Right forelimb (tissue), 1 donor: ENCODE measurements around the gene MAP10.
"Not testable (repeated sequence)": the region's sequence is repeated elsewhere in the genome, so short reads cannot be mapped to it uniquely, and the experiment has no call there.

Source experiments
- DNase-seq: peaks from one replicate; pipeline ENCODE4 v3.0.0-alpha.2; 2018

Gene MAP10, protein sequence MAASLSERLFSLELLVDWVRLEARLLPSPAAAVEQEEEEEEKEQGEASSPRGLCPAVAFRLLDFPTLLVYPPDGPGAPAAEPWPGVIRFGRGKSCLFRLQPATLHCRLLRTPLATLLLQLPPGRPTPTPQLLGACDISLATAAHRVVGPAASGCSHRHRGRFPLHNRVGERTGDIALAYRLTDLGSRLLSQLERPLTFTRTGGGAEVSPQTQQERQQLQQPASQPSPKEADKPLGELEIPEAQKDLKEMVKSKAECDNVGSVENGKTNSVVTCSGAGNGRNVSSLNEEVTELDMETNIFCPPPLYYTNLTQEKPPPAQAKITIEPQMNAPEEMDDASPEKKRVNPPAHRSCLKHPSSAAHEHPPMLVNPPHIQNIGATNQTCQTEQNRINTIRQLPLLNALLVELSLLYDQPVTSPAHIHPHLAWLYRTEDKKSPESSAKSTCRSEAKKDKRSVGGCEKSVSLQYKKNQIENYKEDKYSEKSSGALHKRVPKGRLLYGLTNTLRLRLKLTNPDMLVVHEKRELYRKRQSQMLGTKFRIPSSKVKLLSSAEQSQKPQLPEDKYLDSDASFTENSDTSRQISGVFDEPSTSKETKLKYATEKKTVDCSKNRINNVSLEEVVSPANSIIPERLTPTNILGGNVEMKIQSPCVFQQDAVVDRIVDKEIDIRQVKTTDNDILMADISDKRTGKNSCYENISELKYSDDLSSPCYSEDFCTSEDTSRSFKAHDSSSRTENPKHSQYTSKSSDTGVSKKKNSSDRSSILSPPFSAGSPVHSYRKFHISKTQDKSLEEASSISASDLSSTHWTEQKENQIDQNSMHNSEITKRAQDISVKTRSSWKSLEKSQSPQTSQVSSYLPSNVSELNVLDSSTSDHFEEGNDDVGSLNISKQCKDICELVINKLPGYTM

DNA sequence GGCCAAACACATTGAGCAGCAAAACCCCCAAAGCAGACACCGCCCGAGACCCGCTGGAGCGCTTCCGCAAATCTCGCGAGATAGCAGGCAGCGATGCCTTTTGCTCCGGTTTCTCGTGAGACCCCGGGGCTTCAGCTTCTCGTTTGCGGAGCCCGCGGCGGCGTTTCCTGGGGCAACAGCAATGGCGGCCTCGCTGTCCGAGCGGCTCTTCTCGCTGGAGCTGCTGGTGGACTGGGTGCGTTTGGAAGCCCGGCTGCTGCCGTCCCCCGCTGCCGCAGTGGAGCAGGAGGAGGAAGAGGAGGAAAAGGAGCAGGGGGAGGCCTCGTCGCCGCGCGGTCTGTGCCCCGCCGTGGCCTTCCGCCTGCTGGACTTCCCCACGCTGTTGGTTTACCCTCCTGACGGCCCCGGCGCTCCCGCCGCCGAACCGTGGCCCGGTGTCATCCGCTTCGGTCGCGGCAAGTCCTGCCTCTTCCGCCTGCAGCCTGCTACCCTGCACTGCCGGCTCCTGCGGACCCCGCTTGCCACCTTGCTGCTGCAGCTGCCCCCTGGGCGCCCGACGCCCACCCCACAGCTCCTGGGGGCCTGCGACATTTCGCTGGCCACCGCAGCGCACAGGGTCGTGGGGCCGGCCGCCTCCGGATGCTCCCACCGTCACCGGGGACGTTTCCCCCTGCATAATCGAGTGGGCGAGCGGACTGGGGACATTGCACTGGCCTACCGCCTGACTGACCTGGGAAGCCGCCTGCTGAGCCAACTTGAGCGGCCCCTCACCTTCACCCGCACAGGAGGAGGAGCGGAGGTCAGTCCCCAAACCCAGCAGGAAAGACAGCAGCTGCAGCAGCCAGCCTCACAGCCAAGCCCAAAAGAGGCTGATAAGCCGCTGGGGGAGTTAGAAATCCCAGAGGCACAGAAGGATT is at the start of gene MAP10:
TSS of gene MAP10 (plus strand) at position 148 of the 917 bp plus-strand sequence. CDS start at position 182, 34 bp downstream.
- peak; percentile 80 for DNase-seq

DNA sequence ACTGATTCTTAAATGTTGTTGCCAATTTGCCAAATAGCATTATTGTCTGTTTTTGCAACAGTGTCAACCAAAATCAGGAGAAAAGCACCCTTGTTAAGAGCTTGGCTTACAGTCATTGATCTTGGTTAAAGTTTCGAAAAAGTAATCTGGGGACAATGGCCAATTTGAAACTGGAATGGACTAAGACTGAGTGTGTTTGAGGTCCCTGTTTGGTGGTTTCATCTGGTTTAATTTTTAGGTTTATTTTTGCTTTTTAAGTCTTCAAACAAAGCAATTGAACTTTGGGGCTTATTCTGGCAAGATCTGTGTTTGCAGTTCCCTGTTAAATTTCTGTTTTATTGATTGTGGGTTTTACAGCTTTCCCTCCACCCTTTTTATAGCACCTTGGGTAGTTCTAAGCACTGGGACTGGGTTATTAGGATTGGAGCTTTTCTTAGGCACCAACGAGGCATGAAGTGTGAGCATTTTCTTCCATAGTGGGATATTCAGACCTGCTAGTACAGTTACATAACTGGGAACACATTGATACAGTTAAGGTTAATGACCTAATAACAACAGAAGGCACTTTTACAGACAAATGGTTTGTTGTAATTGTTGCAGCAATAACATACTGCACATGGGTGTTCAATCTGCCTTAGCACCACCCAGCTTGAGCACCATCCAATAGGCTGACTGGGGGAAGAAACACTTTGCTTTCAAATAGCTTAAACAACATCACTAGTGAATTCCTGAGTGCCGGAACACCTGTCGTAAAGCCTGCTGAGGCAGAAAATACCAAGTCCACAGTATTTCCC is 40.6 kb upstream of the MAP10 start:
- DNase-seq = no peak

DNA sequence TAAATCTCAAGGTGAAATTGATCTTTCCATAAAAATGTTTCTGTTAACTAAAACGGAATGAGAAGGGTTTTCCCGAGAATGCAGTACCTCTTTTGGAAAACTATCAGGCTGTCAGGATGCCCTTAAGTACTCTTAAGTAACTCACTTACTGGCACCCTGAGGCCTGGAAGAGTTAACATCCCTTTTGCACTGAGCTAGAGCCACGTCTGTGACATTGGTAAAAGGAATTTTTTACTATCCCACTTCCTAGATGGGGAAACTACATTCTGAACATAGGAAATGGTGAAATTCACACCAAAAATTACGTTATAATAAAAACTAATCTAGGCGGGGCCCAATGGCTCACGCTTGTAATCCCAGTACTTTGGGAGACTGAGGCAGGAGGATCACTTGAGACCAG is 39.7 kb upstream of the MAP10 start:
- no peak for DNase-seq

DNA sequence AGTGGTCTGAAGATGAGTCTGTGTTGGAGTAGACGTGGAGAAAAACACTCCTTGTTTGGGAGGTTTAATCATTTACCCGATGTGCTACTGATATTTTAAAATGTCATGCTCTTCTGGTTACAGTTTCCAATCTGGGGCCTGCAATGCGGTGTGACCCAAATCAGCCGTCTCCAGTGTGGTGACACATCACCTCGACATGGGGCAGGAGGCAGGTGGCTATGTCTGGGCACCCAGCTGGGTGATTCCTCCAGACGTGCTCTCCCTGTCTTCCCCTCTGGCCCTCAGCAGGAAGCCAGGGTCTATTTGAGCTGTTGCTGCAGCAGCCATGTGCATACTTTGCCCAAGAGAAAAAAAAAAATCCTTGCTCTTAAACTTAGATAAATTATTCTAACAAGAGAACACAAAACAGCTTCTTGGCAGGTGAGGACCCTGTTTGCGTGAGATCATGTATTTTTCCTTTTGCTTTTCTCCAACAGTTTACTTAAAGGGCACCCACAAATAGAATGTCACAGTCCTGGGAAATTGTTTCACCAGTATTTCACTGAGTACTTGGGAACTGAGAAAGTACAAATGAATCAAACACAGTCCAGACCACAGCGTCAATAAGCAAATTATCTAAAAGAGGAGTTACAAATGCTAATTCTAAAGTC is 38.9 kb upstream of the MAP10 start:
- DNase-seq = no peak

DNA sequence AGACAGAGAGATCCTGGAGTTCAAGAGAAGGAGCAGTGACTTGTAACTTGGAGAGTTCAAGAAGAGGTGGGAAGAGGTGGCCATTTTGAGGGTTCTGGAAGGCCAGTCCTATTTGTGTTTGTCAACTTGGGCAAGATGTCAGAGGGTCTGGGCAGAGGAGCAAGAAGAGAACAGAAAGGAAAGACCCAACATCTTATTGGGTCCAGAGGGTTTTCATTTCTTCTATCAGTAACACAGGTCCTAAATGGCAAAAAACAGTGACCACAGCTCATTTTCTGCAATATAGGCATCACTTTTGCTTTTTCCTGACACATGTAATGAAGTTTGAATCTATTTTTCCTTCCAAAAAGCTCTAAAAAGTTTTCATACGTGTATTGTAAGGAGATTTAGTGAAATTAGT is 38.3 kb upstream of the MAP10 start:
- DNase-seq = no peak

DNA sequence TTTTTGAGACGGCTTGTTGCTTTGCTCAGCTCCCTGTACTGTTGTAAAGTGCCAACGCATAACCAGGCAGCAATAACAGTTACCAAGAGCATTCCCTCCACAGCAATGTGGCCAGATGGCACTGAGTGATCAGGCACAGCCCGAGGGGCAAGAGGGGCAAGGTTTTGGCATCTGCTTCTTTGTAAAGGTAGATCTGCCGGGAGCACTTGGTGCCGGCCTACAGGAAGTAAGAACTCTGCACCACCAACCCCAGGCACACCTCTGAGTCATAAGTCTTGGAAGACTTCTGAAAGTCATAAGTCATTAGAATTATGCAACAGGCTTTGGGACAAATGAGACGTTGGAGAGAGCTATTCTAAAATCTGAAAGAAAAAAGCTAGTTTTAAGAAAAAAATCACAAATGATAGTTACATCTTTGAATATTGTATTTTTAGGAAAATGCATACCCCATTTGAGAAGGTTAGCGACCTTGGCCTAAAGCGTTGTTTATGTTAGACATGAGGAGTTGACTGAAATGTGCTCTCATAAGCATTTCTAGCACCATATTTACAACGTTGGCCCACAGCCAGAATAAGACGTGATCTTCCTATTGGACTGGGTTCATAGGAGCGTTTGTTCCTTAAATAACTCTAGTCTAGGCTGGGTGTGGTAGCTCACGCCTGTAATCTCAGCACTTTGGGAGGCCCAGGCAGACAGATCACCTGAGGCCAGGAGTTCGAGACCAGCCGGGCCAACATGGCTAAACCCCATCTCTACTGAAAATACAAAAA is 37.7 kb upstream of the MAP10 start:
- no peak for DNase-seq

DNA sequence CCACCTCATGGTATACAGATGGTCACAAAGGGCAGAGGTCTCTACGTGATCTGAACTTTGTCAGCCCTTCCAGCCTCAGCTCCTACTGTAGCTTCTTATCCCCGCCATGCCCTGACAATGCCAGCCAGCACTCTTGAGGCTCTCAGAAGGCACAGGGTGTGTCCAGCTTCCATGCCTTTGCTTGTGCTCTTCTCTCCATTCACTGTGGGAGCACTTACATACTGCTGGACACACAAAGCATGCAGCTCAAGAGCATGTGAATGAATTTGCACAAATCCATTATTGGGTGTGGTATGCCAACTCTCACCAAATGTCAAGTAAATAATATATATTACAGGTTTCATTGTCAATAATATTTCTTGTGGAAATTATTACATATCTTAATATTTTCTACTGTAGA is 36.4 kb upstream of the MAP10 start:
- no peak for DNase-seq

DNA sequence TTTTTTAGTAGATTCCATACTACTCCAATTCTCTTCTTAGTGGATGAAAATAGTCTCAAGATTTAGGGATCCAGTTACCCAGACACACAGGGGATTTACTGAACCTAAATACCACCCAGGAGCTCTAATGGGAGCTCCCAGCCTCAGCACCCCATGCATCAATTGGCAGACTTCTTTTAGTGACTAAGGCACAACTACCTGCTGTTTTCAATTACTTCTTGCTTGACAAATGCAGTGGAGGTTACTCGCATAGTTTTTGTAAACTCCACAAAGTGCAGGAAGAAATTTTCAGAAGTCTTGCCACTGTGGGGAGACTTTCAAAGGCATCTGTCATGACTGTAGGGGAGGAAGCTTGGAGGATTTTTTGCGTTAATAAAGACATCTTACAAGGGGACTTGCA is 35.5 kb upstream of the MAP10 start:
- DNase-seq = no peak

DNA sequence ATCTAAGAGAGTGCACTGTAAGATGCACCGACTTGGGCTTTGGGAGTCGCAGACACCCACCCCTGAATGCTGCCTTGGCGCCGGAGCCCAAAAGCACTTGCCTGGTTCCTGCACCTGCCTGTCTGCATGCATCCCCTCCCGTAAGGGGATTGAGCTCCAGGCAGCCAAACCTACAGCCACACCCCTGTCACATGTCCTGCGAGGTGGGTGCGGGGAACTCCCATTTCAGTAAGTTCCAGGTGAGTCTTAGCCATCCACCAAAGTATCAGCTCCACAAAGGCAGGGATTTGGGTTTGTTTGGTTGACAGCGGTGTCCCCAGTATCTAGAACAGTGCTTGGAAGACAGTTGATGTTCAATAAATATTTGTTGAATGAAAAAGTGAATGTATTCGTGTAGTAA is 31.5 kb upstream of the MAP10 start:
- DNase-seq = no peak

DNA sequence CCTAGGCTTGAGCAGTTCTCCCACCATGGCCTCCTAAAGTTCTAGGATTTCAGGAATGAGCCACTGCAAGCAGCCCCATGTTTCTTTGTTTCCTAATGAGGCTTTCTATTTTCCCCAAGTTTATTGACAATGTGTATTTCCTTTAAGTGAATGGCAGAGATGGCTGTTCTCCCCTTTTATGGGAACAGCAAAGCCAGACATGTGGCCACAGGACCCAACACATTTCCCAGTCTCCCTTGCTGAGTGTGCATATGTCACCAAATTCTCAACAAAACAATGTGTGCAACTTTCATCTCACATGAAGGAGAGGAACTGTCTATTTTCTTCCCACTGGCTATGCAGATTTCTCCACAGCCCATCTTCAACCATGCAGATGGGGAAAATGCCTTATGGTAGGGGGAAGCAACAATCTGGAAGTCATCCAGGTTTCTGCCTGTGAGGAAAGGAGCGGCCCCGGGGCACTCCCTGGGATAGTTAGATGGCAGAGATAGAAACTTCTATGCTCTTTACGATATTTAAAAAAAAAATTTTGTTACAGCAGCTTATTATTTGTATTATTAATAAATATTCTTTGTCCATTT is 28.6 kb upstream of the MAP10 start:
- DNase-seq = no peak

DNA sequence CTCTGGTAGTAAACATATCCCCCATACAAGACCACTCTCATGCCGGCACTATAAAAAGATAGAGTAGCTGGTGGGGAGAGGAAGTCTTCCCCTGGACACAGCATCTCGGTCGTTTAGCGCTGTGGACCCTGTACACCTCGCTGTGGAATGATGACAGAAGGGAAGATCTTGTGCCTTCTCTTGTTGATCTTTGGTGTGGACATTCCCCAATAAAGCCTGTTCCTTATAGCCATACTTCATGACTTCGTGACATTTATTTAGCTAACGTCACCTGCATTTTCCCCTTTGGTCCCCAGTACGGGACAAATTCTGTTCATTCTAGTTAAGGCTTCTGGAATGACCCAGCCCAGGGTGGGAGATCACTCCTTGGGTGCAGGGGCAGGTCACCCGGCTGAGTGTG is 24.9 kb upstream of the MAP10 start:
- no peak for DNase-seq

DNA sequence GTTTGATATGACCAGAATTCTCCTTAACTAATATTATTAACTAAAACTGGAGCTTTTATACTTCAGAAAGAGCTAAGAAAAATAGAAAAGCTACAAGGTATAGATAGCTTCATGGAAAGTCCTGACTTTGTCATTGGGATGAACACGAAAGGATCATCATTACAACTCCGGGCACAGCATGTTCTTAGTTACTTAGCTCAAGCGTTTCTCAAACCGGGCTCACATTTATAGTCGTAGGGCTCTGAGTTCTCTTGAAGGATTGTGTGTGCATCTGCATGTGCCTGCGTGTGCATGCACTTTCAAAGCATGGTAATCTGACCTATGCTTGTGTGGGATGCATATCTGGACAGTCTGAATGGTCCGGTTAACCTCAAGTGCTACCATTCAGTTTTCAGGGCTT is 20.4 kb upstream of the MAP10 start:
- DNase-seq = no peak

DNA sequence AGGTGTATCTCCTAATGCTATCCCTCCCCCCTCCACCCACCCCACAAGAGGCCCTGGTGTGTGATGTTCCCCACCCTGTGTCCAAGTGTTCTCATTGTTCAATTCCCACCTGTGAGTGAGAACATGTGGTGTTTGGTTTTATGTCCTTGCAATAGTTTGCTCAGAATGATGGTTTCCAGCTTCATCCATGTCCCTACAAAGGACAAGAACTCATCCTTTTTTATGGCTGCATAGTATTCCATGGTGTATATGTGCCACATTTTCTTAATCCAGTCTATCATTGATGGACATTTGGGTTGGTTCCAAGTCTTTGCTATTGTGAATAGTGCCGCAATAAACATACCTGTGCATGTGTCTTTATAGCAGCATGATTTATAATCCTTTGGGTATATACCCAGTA is 19.6 kb upstream of the MAP10 start:
- not testable (repeated sequence) for DNase-seq

DNA sequence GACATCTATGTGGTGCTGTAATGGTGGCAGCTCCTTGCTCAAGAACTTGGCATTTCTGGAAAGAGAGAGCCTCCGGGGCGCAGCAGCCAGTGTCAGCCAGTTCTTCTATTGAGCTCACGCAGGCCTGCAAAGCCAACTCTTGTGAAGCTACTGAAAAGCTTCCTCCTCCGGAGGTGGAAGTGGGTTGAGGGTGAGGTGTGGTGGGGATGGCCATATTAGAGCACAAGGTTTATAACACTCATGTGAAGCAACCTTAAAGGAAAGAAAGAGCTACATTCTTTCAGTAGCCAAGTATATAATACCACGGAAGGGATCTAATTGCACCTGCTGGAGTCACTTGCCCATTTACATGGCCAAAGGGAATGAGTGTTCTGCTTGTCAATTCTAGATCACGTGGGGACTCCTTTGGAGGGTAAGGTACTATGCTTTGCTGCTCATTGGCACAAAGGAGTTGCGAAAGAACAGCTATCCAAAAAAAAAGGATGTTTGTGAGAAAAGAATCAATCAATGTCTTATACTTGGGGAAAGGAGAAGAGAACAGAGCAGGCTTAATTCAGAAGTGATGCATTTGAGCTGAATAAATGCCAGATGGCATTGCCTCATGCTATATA is 18.3 kb upstream of the MAP10 start:
- DNase-seq = no peak

DNA sequence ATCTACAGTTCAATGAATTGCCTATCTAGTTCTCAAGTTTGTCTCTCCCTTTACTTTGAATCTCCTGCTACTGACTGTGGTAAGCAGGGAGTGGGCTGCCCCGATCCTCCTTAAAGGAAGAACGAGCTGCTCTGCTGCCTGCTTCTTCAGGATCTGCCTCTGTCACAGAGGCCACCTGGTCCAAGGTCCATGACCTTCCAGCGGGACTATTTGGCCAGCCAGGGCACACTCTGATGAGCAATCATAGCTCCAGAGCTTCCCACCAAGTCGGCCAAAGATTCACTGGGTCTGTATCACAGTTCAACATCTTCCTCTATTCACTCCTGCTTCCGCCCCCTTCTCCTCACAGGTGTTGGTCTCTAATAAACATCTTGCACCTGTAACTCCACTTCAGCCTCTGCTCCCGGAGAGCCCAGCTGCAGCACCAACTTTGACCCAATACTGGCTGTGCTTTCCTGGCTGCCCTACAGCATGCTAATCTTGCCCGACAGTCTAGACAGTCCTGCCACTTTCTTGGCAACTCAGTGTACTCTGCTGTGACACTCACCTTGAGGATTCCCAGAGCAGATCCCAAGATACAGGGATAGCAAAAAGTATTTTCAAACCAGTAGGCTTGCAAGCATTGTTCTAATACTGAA is 16.9 kb upstream of the MAP10 start:
- DNase-seq = no peak

DNA sequence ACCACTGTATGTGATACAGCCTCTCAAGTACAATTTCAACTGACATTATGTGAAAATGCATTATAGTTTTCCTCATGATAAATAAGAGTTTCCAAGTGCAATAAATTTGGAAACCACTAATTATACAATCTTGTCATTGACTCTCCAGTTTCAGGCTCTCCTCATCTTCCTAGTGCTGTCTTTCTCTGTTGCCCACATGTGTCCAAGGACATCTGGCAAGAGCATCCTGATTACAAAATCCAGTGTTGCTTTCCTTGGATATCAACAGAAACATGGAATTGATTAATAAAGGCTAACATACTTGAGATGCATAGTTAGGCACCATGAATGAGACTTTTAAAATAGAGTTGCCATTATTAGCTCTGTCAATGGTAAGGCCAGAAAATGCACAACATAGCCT is 15.6 kb upstream of the MAP10 start:
- DNase-seq = no peak

DNA sequence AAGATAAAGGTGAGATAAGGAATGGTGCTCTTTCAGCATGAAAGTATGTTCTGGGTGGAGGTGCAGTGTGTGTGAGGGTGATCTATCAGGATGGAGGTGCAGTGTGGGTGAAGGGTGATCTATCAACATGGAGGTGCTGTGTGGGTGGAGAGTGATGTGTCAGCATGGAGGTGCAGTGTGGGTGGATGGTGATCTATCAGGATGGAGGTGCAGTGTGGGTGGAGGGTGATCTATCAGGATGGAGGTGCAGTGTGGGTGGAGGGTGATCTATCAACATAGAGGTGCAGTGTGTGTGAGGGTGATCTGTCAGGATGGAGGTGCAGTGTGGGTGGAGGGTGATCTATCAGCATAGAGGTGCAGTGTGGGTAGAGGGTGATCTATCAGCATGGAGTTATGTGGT is 12.3 kb upstream of the MAP10 start:
- no peak for DNase-seq

DNA sequence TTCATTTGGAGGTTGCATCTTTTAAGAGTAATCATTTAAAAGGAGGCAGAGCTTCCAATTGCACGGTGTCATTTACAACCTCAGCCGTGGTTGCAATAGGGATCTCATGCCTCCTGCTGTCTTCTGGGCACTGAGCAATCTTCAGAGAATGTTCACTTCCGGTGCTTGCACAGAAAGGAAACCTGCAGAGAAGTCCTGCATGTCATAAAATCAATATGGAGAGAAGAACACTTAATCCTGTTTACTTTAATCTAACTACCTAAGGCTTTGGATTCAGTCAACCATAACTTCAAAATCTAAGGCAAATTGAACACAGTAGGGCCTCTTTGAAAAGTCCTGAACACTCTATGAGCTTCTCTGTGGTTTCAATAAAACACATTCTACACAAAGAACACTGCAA is 11.3 kb upstream of the MAP10 start:
- no peak for DNase-seq

DNA sequence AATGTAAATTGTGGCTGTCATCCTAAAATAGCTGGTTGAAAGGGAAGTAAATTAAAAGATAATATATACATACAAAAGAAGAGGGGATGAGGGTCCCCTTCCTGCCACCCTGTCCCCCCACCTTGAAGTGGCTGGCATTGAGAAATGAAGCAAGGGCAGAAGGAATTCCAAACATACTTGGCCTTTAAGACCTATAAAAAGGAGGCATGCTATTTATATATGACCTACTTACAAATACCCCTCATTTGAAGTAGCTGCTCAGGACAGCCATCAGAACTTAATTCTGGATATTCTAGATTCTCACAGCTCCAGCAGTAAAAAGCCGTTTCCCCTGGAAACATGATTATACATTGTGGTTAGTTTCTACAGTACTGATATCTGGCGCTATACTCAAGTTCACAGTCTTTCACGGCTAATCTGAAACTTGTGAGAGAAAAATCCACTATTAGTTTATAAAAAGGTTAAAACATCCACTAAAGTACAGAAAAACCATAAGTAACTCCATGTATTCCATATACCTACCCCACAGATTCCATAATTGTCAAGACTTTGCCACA is 9.6 kb upstream of the MAP10 start:
- DNase-seq = no peak
